ENCODE measurements around the gene BCL2L1. TPM values are rescaled to one million over a fixed set of nuclear protein-coding genes. Genes with fewer than 3 reads are reported as not detected.

The BCL2L1 gene
- total RNA-seq, 1 donor from 2014 or later = 60.0 TPM

- Histone ChIP-seq H4K20me1 (ENCODE audit: low read depth) (peaks cover 35% of the 10 kb centered on the region), H3K4me3 (peak overlapping the region; percentile 92), H3K9me3 (ENCODE audit: low read depth) (no peaks in the 10 kb centered on the region), H3F3A (ENCODE audit: low read depth) (peaks cover 5% of the 10 kb centered on the region), H3K4me1 (peaks cover 11% of the 10 kb centered on the region), H3K4me2 (peak overlapping the region; percentile 79), H3K27me3 (no peaks in the 10 kb centered on the region), H3K79me2 (ENCODE audit: low read depth) (peaks cover 65% of the 10 kb centered on the region), H3K9ac (peak overlapping the region; percentile 65), H3K27ac (no peak overlapping the region), H3K36me3 (peaks cover 6% of the 10 kb centered on the region), H2AFZ (replicated peaks) (no peak overlapping the region)
- Mint-ChIP-seq H3K4me3 (no peak overlapping the region), H3K4me1 (peaks cover 5% of the 10 kb centered on the region), H3K27ac (no peak overlapping the region), H3K36me3 (peaks cover 5% of the 10 kb centered on the region), H3K9me3 (peaks cover 2% of the 10 kb centered on the region), H3K27me3 (ENCODE audit: insufficient read depth, low read depth) (no peaks in the 10 kb centered on the region)
- DNase-seq (ENCODE audit: low spot score) = peak; percentile 5
- no peak for TF ChIP-seq EZH2 (IDR thresholded peaks at IDR 0.05)
Measured at GRCh38 chr20:31740208-31740607, 17.5 kb upstream of the BCL2L1 start.

DNA sequence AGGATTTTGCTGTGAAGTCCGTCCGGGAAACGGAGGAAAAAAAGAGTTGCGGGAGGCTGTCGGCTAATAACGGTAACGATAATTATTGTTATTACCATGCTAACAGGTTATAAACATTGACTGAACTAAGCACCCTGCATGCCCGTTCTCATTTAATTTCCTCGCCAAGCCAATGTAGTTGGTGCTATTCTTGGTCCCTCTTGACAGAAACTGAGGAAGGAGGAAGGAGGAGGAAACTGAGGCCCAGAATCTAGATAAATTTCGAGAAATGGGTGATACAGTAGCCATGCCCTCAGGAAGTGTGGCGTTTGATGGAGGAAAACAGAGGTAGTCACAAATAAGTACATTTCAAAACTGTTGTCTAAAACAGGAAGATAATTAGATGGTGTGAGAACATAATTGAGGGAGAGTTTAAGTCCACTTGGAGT lies 16.9 kb upstream of the BCL2L1 start:
- peaks cover 2% of the 10 kb centered on the region for H3K9me3 Mint-ChIP-seq

DNA sequence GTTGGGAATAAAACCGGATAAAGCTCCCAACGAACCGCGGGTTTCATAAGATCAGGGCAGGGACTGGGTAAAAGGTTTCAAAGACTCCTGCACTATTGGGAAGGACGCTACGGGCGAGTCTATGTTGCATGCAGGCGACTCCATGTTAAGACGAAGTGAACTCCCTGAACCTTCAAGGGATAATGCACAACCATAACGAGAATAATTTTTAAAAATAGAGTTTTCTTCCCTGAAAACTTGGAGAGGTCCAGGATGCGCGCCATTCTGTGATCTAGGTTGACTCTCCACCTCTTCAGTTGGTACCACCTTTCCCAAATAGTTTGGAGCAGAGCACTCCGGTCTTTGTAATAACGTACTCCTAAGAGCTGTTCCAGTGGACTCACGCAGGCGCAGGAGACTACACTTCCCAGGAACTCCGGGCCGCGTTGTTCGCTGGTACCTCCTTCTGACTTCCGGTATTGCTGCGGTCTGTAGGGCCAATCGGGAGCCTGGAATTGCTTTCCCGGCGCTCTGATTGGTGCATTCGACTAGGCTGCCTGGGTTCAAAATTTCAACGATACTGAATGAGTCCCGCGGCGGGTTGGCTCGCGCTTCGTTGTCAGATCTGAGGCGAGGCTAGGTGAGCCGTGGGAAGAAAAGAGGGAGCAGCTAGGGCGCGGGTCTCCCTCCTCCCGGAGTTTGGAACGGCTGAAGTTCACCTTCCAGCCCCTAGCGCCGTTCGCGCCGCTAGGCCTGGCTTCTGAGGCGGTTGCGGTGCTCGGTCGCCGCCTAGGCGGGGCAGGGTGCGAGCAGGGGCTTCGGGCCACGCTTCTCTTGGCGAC lies 16.3 kb upstream of the BCL2L1 start, which contains the start of gene TPX2:
Gene TPX2, plus strand, starts transcription at position 562 of the 821 bp plus-strand sequence. CDS start 18,187 bp downstream, outside the sequence.
- peak within 1 kb of the TSS; percentile 65 for H3K9ac ChIP-seq
- H2AFZ ChIP-seq (replicated peaks) = peak within 1 kb of the TSS; percentile 83
- Mint-ChIP-seq H3K4me1 (peaks cover 5% of the 10 kb centered on the region), H3K27ac (no peak within 1 kb of the TSS), H3K27me3 (ENCODE audit: insufficient read depth, low read depth) (no peaks in the 10 kb centered on the region), H3K36me3 (peaks cover 2% of the 10 kb centered on the region), H3K9me3 (peaks cover 2% of the 10 kb centered on the region), H3K4me3 (no peak within 1 kb of the TSS)
- no peaks in the 10 kb centered on the region for H3K36me3 ChIP-seq
- H3K27ac ChIP-seq = peak within 1 kb of the TSS; percentile 22
- H3K4me1 ChIP-seq = peaks cover 11% of the 10 kb centered on the region
- TF ChIP-seq, protein P1, sequence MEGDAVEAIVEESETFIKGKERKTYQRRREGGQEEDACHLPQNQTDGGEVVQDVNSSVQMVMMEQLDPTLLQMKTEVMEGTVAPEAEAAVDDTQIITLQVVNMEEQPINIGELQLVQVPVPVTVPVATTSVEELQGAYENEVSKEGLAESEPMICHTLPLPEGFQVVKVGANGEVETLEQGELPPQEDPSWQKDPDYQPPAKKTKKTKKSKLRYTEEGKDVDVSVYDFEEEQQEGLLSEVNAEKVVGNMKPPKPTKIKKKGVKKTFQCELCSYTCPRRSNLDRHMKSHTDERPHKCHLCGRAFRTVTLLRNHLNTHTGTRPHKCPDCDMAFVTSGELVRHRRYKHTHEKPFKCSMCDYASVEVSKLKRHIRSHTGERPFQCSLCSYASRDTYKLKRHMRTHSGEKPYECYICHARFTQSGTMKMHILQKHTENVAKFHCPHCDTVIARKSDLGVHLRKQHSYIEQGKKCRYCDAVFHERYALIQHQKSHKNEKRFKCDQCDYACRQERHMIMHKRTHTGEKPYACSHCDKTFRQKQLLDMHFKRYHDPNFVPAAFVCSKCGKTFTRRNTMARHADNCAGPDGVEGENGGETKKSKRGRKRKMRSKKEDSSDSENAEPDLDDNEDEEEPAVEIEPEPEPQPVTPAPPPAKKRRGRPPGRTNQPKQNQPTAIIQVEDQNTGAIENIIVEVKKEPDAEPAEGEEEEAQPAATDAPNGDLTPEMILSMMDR (IDR thresholded peaks at IDR 0.05) = peak; percentile 42
- TF ChIP-seq EZH2 (IDR thresholded peaks at IDR 0.05) = no peak
- peak within 1 kb of the TSS; percentile 92 for H3K4me3 ChIP-seq
- peaks cover 25% of the 10 kb centered on the region for H4K20me1 ChIP-seq (ENCODE audit: low read depth)
- H3K4me2 ChIP-seq = peak within 1 kb of the TSS; percentile 79
- DNase-seq (ENCODE audit: low spot score) = peak; percentile 98
- H3K79me2 ChIP-seq (ENCODE audit: low read depth) = peaks cover 52% of the 10 kb centered on the region
- H3F3A ChIP-seq (ENCODE audit: low read depth) = peaks cover 5% of the 10 kb centered on the region
- H3K9me3 ChIP-seq (ENCODE audit: low read depth) = no peaks in the 10 kb centered on the region
- no peaks in the 10 kb centered on the region for H3K27me3 ChIP-seq

More for the DNA sequence above, 16.9 kb upstream of the BCL2L1 start:
- Histone ChIP-seq H2AFZ (replicated peaks) (peak overlapping the region; percentile 83), H3K27me3 (no peaks in the 10 kb centered on the region), H3K9ac (peak overlapping the region; percentile 65), H4K20me1 (ENCODE audit: low read depth) (peaks cover 30% of the 10 kb centered on the region), H3K4me3 (peak overlapping the region; percentile 92), H3K9me3 (ENCODE audit: low read depth) (no peaks in the 10 kb centered on the region), H3F3A (ENCODE audit: low read depth) (peaks cover 5% of the 10 kb centered on the region), H3K4me2 (peak overlapping the region; percentile 79), H3K36me3 (peaks cover 3% of the 10 kb centered on the region), H3K79me2 (ENCODE audit: low read depth) (peaks cover 58% of the 10 kb centered on the region), H3K27ac (peak overlapping the region; percentile 22), H3K4me1 (peaks cover 11% of the 10 kb centered on the region)
- no peak overlapping the region for H3K27ac Mint-ChIP-seq
- peaks cover 5% of the 10 kb centered on the region for H3K4me1 Mint-ChIP-seq
- TF ChIP-seq EZH2 (IDR thresholded peaks at IDR 0.05) = no peak
- TF ChIP-seq EZH2phosphoT487 (IDR thresholded peaks at IDR 0.05) = no peak
- TF ChIP-seq, protein P1 (IDR thresholded peaks at IDR 0.05) = no peak
- H3K27me3 Mint-ChIP-seq (ENCODE audit: insufficient read depth, low read depth) = no peaks in the 10 kb centered on the region
- DNase-seq (ENCODE audit: low spot score) = no peak
- peaks cover 5% of the 10 kb centered on the region for H3K36me3 Mint-ChIP-seq
- no peak overlapping the region for H3K4me3 Mint-ChIP-seq

- Histone ChIP-seq H4K20me1 (ENCODE audit: low read depth) (no peaks in the 10 kb centered on the region), H3K27me3 (no peaks in the 10 kb centered on the region), H3K4me3 (no peak overlapping the region), H3K9ac (no peak overlapping the region), H3K36me3 (no peaks in the 10 kb centered on the region), H3K4me2 (no peak overlapping the region), H2AFZ (replicated peaks) (no peak overlapping the region), H3K27ac (no peak overlapping the region), H3K4me1 (no peaks in the 10 kb centered on the region), H3K9me3 (ENCODE audit: low read depth) (no peaks in the 10 kb centered on the region), H3F3A (ENCODE audit: low read depth) (no peaks in the 10 kb centered on the region), H3K79me2 (ENCODE audit: low read depth) (no peaks in the 10 kb centered on the region)
- no peaks in the 10 kb centered on the region for H3K36me3 Mint-ChIP-seq
- H3K27ac Mint-ChIP-seq = peak overlapping the region; percentile 13
- no peak overlapping the region for H3K4me3 Mint-ChIP-seq
- TF ChIP-seq EZH2phosphoT487 (IDR thresholded peaks at IDR 0.05) (no peak), EZH2 (IDR thresholded peaks at IDR 0.05) (no peak)
- TF ChIP-seq, protein P1 (IDR thresholded peaks at IDR 0.05) = no peak
- H3K9me3 Mint-ChIP-seq = no peaks in the 10 kb centered on the region
- H3K4me1 Mint-ChIP-seq = peaks cover 4% of the 10 kb centered on the region
- no peak for DNase-seq (ENCODE audit: low spot score)
- H3K27me3 Mint-ChIP-seq (ENCODE audit: insufficient read depth, low read depth) = peaks cover 5% of the 10 kb centered on the region
Measured at GRCh38 chr20:31731321-31731717, 8.7 kb upstream of the BCL2L1 start.

All from neural progenitor cell (in vitro differentiated cells).